ACHN (cell line): ENCODE data around the gene DDX53.

Experiments used
- DNase-seq: peaks from one replicate; pipeline ENCODE4 v3.0.0-alpha.2; 2015
- in situ Hi-C: cut with HindIII; loops from 2 replicates; pipeline ENCODE4 v1.10.0; 2017; ENCODE audit warnings: low sequenced_read_pairs, low pct_ligation_motif_present, low pct_unique_long_range_greater_than_20kb

Gene DDX53

DNA sequence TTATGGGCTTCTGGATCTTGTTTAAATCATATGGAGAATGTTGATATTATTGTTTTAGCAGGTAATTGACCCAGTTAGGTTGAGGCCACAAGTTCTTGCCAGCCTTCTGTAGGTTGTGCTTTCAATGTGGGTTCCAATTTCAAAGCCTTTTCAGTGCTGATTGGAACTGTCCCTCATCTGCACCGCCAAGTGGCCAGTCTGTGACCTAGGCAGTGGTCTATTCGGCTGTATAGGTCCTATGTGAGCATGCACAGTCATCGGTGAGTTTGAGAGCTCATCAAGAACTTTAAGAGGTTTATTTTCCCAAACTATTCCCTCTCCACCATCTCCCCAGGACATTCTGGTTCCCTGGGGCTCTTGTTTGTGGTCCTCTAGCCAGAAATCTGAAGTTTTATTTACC is 35.7 kb downstream of the DDX53 start:
- no peak for DNase-seq
- in situ Hi-C loops: no loop called here

DNA sequence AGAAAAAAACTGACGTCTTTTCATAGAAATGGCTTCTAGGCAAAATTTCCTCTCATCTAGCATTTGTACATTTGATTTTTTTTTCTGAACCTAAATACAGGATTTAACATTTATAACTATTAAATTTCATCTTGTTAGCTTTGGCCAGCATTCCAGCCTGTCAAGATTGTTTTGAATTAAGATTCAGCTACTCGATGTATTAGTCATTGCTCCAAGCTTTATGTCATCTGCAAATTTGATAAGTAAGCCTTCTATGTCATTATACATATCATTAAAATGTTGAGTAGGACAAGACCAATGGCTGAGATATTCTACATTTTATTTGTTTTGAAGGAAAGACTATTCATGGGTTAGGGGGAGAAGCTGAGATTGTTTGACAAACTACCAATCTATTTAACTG is 46.7 kb downstream of the DDX53 start:
- in situ Hi-C loops: no loop called here
- no peak for DNase-seq

DNA sequence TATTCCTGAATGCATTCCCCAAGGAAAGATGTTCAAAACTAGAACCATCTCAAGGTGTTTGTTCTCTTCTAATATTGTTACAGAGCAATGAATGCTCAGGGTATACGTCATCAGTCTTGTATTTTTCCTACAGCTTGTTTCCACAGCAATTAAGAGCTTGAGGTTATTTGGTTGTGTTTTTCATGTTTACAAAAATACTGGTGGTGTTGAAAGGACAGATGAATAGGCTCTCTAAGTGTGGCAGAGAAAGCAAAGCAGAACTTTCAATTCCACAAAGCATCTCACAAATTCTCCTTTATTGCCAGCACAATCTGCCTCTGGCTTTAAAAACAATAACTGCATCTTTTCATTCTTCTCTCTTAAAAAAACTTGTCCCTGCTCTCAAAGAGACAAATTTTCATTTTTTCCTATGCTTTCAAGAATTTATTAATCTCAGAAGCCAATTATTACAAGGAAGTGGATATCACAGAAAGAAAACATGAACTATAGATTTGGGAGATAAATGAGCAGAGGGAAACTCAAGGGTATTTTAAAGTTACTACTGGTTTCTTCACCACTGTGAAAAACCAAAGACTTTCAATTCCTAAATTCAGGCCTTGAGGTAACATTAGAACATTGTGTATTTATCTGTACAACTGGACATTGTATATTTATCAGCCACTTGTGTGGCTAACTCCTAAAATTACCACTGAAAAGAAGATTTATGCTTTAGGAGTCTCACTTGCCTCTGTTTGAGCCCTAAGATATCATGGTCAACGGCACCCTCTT is 49.2 kb downstream of the DDX53 start:
- in situ Hi-C loops: no loop called here
- DNase-seq: no peak

DNA sequence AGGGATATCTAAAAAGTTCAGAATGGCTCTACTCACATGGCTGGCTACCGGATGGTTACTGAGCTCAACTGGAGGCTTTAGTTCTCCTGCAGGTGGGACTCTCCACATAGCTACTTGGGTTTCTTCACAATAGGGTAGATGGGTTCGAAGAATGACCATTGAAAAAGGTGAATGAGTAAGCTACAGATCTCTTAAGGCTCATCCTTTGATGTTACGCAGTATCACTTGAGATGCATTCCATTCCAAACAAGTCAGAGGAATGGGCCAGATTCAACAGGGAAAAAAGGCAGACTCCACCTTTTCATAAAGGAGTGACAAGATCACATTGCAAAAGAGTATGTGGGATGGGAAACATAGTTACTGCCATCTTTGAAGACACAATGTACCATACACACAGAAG is 52.6 kb downstream of the DDX53 start:
- in situ Hi-C loops: no loop called here
- DNase-seq: no peak
